ENCODE measurements around the gene CDHR3. TPM values are rescaled to one million over a fixed set of nuclear protein-coding genes. Genes with fewer than 3 reads are reported as not detected.
A peak's percentile ranks its signal among the peaks of the same experiment; 100 is the strongest.

Gene CDHR3
- total RNA-seq, 2 donors from 2014 or later = 5.8 to 13.9 TPM

DNA sequence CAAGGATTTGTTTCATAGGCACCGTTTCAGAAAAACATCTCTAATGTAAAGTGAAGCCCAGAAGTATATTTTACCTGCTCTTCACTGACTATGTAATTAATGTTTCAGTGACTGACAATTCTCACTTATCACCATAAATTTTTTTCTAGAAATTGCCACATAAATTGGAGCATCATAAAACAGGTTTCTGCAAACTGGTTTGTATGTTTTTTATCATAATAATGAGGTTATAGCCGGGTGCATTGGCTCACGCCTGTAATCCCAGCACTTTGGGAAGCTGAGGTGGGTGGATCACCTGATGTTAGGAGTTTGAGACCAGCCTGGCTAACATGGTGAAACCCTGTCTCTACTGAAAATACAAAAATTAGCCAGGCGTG lies 109.6 kb downstream of the CDHR3 start:
- no peak for ATAC-seq
- no peak for DNase-seq
- Mint-ChIP-seq H3K4me3 (no peak overlapping the region), H3K4me1 (peaks cover 45% of the 10 kb centered on the region), H3K36me3 (ENCODE audit: low read depth) (no peaks in the 10 kb centered on the region), H3K27me3 (no peaks in the 10 kb centered on the region), H3K27ac (peak overlapping the region; percentile 94)
- H3K9me3 ChIP-seq (ENCODE audit: control insufficient read depth, low read length, poor library complexity, severe bottlenecking) = no peaks in the 10 kb centered on the region

DNA sequence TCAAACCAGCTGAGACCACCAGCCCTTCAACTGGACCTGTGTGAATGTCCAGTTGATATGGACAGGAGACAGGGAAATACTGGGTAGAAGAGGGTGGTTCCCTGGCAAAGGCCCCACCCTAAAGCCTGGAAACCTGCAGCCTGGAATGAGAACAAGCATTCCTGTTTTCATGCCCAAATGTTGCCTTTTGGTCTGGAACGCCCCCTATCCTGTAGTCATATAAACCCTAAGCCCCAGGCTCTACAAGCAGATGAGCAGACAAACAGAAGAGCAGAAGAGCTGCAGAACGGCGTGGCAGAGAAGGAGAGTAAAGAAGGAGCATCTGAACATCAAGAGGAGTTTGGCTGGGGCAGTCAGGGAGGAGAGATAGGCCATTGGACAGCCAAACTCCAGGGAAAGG lies 110.6 kb downstream of the CDHR3 start:
- Mint-ChIP-seq H3K27ac (no peak overlapping the region), H3K36me3 (ENCODE audit: low read depth) (no peaks in the 10 kb centered on the region), H3K27me3 (no peaks in the 10 kb centered on the region), H3K4me1 (peaks cover 42% of the 10 kb centered on the region), H3K4me3 (no peak overlapping the region)
- H3K9me3 ChIP-seq (ENCODE audit: control insufficient read depth, low read length, poor library complexity, severe bottlenecking) = no peaks in the 10 kb centered on the region
- no peak for ATAC-seq
- DNase-seq = no peak

DNA sequence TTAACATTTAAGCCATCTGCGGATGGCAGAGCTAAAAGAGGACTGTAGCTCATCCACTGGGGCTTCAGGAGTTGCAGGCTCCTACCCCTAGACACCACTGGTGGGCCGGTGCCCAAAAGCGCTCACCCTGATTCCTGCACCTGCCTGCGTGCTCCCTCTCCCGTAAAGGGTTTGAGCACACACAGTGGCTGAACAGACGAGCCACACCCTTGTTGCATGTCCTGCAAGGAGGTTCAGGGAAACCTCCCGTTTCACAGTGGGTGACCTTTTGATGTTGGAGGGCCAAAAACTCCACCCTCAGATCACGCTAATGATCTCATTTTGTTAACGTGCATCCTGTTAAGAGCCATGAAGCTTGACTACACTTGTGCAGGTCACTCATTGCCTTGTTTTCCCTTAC lies 111.2 kb downstream of the CDHR3 start:
- H3K4me3 Mint-ChIP-seq = no peak overlapping the region
- no peaks in the 10 kb centered on the region for H3K9me3 ChIP-seq (ENCODE audit: control insufficient read depth, low read length, poor library complexity, severe bottlenecking)
- no peaks in the 10 kb centered on the region for H3K36me3 Mint-ChIP-seq (ENCODE audit: low read depth)
- no peak overlapping the region for H3K27ac Mint-ChIP-seq
- no peak for ATAC-seq
- H3K4me1 Mint-ChIP-seq = peaks cover 38% of the 10 kb centered on the region
- no peaks in the 10 kb centered on the region for H3K27me3 Mint-ChIP-seq
- DNase-seq = no peak

DNA sequence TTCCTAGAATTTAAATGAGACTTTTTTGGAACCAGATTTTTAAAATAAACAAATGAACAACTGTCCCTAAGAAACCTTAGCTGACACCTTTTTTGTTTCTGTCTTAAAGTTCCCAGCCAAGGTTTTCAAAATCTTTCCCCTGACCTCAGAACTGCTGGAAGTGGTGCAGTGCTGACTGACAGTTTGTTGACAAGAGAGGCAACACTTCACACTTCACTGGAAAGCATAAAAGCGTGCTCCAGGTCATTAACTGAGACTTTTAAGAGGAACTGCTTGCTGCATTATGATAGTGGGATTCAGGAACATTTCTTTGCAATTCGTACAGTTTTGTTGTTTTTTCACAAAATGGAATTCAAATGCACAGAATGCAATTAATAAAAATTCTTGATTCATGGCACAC lies 112.9 kb downstream of the CDHR3 start:
- H3K27ac Mint-ChIP-seq = no peak overlapping the region
- ATAC-seq (no peak), DNase-seq (no peak)
- H3K4me3 Mint-ChIP-seq = no peak overlapping the region
- no peaks in the 10 kb centered on the region for H3K27me3 Mint-ChIP-seq
- H3K9me3 ChIP-seq (ENCODE audit: control insufficient read depth, low read length, poor library complexity, severe bottlenecking) = no peaks in the 10 kb centered on the region
- no peaks in the 10 kb centered on the region for H3K36me3 Mint-ChIP-seq (ENCODE audit: low read depth)
- H3K4me1 Mint-ChIP-seq = peaks cover 30% of the 10 kb centered on the region

DNA sequence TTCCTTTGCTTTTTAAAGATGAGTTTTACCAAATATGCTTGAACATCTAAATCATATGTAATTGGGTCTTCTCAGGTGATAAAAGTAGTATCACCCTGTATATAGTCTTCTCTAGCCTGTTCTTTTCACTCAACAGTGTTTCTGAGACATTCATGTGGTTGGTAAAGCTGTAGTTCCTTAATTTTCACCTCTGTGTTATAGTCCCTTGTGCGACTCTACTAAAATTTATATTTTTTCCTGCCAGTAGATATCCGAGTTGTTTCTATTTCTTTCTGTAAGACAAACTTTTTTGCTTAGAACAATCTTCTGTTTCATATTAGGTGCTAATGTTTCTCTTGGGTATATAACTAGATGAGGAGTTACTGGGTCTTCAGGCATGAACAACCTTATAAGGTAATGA lies 113.5 kb downstream of the CDHR3 start:
- H3K36me3 Mint-ChIP-seq (ENCODE audit: low read depth) = no peaks in the 10 kb centered on the region
- no peak overlapping the region for H3K27ac Mint-ChIP-seq
- ATAC-seq (no peak), DNase-seq (no peak)
- H3K4me1 Mint-ChIP-seq = peaks cover 25% of the 10 kb centered on the region
- no peaks in the 10 kb centered on the region for H3K9me3 ChIP-seq (ENCODE audit: control insufficient read depth, low read length, poor library complexity, severe bottlenecking)
- no peak overlapping the region for H3K4me3 Mint-ChIP-seq
- H3K27me3 Mint-ChIP-seq = no peaks in the 10 kb centered on the region

DNA sequence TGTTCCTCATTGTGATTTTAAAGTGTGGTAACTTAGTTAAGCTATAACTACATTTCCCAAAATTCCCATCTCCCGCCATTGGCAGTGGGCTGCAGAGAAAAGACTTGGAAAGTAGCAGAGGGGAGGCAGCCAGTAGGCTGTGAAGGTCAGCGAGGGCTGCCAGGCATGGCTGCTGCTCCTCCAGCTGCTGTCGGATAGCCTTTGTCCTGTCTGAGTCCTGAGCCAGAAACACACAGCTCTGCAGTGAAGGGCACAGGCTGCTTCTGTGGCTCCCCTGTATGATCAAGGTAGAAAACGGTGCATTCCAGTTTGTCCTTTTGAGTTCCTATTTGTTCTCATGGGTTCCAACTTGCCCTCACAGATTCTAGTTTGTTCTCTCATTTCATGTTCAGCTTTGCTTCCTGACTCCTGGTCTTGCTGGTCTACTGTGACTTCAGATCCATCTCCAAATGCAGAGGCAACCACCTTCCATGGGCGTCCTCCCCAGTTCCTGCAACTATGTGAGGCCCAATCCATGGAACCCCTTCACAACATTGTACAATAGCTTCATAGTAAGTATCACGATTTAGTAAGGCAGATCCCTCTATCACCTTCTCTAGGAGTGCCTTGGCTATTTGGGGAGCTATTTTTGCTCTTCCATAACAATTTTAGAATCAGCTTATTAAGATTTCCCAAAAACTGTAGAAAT lies 117.4 kb downstream of the CDHR3 start:
- no peaks in the 10 kb centered on the region for H3K9me3 ChIP-seq (ENCODE audit: control insufficient read depth, low read length, poor library complexity, severe bottlenecking)
- peaks cover 12% of the 10 kb centered on the region for H3K4me1 Mint-ChIP-seq
- no peak overlapping the region for H3K4me3 Mint-ChIP-seq
- no peaks in the 10 kb centered on the region for H3K27me3 Mint-ChIP-seq
- H3K36me3 Mint-ChIP-seq (ENCODE audit: low read depth) = no peaks in the 10 kb centered on the region
- DNase-seq (no peak), ATAC-seq (no peak)
- no peak overlapping the region for H3K27ac Mint-ChIP-seq

DNA sequence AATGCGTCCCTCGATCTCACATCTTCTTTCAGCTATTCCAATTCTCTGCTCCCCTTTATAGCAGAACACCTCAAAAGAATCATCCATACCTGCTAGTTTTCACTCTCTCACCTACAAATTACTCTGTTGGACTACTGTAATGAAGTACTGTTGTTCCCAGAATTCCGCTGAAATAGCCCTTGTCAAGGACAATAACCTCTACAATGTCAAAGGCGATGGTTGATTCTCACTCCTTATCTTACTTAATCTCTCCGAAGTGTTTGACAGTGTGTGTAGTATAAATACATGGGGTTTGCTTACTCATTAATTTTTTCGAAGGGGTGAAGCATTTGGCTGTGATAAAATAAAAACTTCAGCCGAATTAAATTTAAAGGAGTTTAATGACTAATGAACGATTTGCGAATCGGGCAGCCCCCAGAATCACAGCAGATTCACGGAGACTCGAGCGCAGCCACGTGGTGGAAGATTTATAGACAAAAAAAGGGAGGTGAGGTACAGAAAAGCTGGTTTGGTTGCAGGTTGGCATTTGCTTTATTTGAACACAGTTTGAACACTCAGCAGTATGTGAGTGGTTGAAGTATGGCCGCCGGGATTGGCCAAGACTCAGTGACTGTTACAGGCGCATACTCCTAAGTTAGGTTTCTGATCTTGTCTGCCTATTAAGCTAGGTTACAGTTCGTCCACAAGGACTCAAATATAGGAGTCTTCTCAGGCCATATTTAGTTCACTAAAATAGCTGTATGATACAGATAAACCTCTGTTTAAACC lies 119.2 kb downstream of the CDHR3 start:
- no peaks in the 10 kb centered on the region for H3K9me3 ChIP-seq (ENCODE audit: control insufficient read depth, low read length, poor library complexity, severe bottlenecking)
- Mint-ChIP-seq H3K27ac (no peak overlapping the region), H3K27me3 (no peaks in the 10 kb centered on the region), H3K4me3 (no peak overlapping the region), H3K4me1 (peaks cover 16% of the 10 kb centered on the region), H3K36me3 (ENCODE audit: low read depth) (peaks cover 2% of the 10 kb centered on the region)
- no peak for ATAC-seq
- no peak for DNase-seq

Other genes with a start within 250 kb of the CDHR3 start
- gene ATXN7L1, start 86.7 kb upstream of the CDHR3 start, total RNA-seq = 10 to 100 TPM; 36.6 to 45.7 TPM
- 10 to 100 TPM; 30.3 to 38.8 TPM for gene SYPL1, start 149.0 kb downstream of the CDHR3 start, total RNA-seq

All from T-helper 17 cell (primary cell).